ENCODE results near the gene HOXD10.

HOXD10 gene

GRCh38 chr2:176145085-176145969, 28.7 kb downstream of the HOXD10 start:
- peak overlapping the region; percentile 97 for H3K27ac Mint-ChIP-seq
- H3K4me3 Mint-ChIP-seq = peak overlapping the region; percentile 100
- no peak for TF ChIP-seq CTCF (IDR thresholded peaks at IDR 0.05)
- peaks cover 71% of the 10 kb centered on the region for H3K4me1 Mint-ChIP-seq
- H3K36me3 Mint-ChIP-seq (ENCODE audit: low read depth) = peaks cover 66% of the 10 kb centered on the region
- DNase-seq = no peak
- H3K27me3 Mint-ChIP-seq (ENCODE audit: low read depth, poor library complexity) = peaks cover 2% of the 10 kb centered on the region
- no peaks in the 10 kb centered on the region for H3K9me3 Mint-ChIP-seq

- Mint-ChIP-seq H3K4me1 (peaks cover 75% of the 10 kb centered on the region), H3K27me3 (ENCODE audit: low read depth, poor library complexity) (peaks cover 2% of the 10 kb centered on the region), H3K36me3 (ENCODE audit: low read depth) (peaks cover 71% of the 10 kb centered on the region), H3K27ac (peak overlapping the region; percentile 97), H3K4me3 (peak overlapping the region; percentile 100), H3K9me3 (no peaks in the 10 kb centered on the region)
- TF ChIP-seq CTCF (IDR thresholded peaks at IDR 0.05) = no peak
- no peak for DNase-seq
These were observed 29.5 kb downstream of the HOXD10 start for GRCh38 chr2:176146101-176146500.

GRCh38 chr2:176146645-176147044, 30.1 kb downstream of the HOXD10 start:
- TF ChIP-seq CTCF (IDR thresholded peaks at IDR 0.05) = no peak
- Mint-ChIP-seq H3K9me3 (no peaks in the 10 kb centered on the region), H3K27me3 (ENCODE audit: low read depth, poor library complexity) (peaks cover under 1% of the 10 kb centered on the region), H3K4me3 (peak overlapping the region; percentile 100), H3K36me3 (ENCODE audit: low read depth) (peaks cover 70% of the 10 kb centered on the region), H3K4me1 (peaks cover 73% of the 10 kb centered on the region), H3K27ac (peak overlapping the region; percentile 97)
- DNase-seq = no peak

GRCh38 chr2:176147210-176147799, 30.7 kb downstream of the HOXD10 start:
- H3K4me3 Mint-ChIP-seq = peak overlapping the region; percentile 100
- no peaks in the 10 kb centered on the region for H3K27me3 Mint-ChIP-seq (ENCODE audit: low read depth, poor library complexity)
- TF ChIP-seq CTCF (IDR thresholded peaks at IDR 0.05) = no peak

GRCh38 chr2:176147800-176148496, 31.4 kb downstream of the HOXD10 start:
- no peaks in the 10 kb centered on the region for H3K9me3 Mint-ChIP-seq
- TF ChIP-seq CTCF (IDR thresholded peaks at IDR 0.05) = no peak
- peaks cover 73% of the 10 kb centered on the region for H3K36me3 Mint-ChIP-seq (ENCODE audit: low read depth)
- DNase-seq = no peak
- H3K4me3 Mint-ChIP-seq = peak overlapping the region; percentile 100
- peak overlapping the region; percentile 95 for H3K27ac Mint-ChIP-seq
- peaks cover 66% of the 10 kb centered on the region for H3K4me1 Mint-ChIP-seq
- H3K27me3 Mint-ChIP-seq (ENCODE audit: low read depth, poor library complexity) = no peaks in the 10 kb centered on the region

More at GRCh38 chr2:176147210-176147799, 30.7 kb downstream of the HOXD10 start:
- H3K27ac Mint-ChIP-seq = peak overlapping the region; percentile 97
- peaks cover 67% of the 10 kb centered on the region for H3K4me1 Mint-ChIP-seq
- no peaks in the 10 kb centered on the region for H3K9me3 Mint-ChIP-seq
- no peak for DNase-seq
- peaks cover 70% of the 10 kb centered on the region for H3K36me3 Mint-ChIP-seq (ENCODE audit: low read depth)

Measured in nephron progenitor cell (in vitro differentiated cells).